Measurements from ENCODE around the gene AAK1. TPM values are rescaled to one million over a fixed set of nuclear protein-coding genes. Genes with fewer than 3 reads are reported as not detected.

The AAK1 gene
- total and polyA plus RNA-seq, 10 of the 15 experiments (the other 5 are each of a cell fraction or from before 2014, with no cell fraction given): 2.9 to 41.4 (median 17.5) TPM

- no TSS peak for BruUV-seq (replicated peaks)
- H4K20me1 ChIP-seq (ENCODE audit: control insufficient read depth, insufficient read depth): no peaks in the 10 kb centered on the region
- H3K9ac ChIP-seq (ENCODE audit: control insufficient read depth, insufficient read depth, low read length): no peak overlapping the region
- H2AFZ ChIP-seq (ENCODE audit: control insufficient read depth, low read depth, low read length): no peak overlapping the region
- no peaks in the 10 kb centered on the region for H3K79me2 ChIP-seq (ENCODE audit: control insufficient read depth, insufficient read depth, low read length)
- H3K4me3 ChIP-seq: no peak overlapping the region
- in situ Hi-C loops (cut with MboI) (no loop called here), intact Hi-C loops (cut with micrococcal nuclease; ENCODE audit: unreplicated experiment) (no loop called here)
- TF ChIP-seq CREB1 (IDR thresholded peaks at IDR 0.05; ENCODE audit: low read depth) (no peak), BCL3 (IDR thresholded peaks at IDR 0.05; ENCODE audit: borderline replicate concordance, insufficient read depth, low read depth, low read length, poor library complexity, severe bottlenecking) (peak; percentile 18)
- H3K27ac ChIP-seq (ENCODE audit: control insufficient read depth, insufficient read depth): no peak overlapping the region
- H3K9me3 ChIP-seq (replicated peaks; ENCODE audit: control insufficient read depth, insufficient read depth, low read length): no peaks in the 10 kb centered on the region
- 86% methylated on average over 7 of the region's 7 CpGs for WGBS (ENCODE audit: insufficient coverage, insufficient replicate concordance, low lambda C conversion rate, missing lambda C conversion rate)
- POLR2A ChIA-PET: interaction anchor here (0.5 kb wide), 1 partner anchor 8 kb away, joined by 4 read pairs; no protein-coding TSS in a partner anchor
- DNase-seq (ENCODE audit: low read depth, low spot score): no peak
- SMC1A ChIA-PET (ENCODE audit: uncharacterized antibody, unreplicated experiment): interaction anchor here (0.8 to 0.9 kb wide), 2 partner anchors 10 to 133 kb away, joined by 3 to 4 read pairs; no protein-coding TSS in a partner anchor
- RAD21 ChIA-PET (ENCODE audit: unreplicated experiment): no interaction called here
- peaks cover 3% of the 10 kb centered on the region; the same call in 1 of the 2 replicates for H3K4me1 ChIP-seq (ENCODE audit: control insufficient read depth, insufficient read depth, low read length)
- peak; percentile 31 for FAIRE-seq
- CTCF ChIA-PET: interaction anchor here (1.0 to 1.8 kb wide), 3 partner anchors 56 to 205 kb away, joined by 3 to 4 read pairs (median 3); no protein-coding TSS in a partner anchor
- H3K27me3 ChIP-seq (replicated peaks in 1 of 2; ENCODE audit: control insufficient read depth in 2 of 2, insufficient read depth in 2 of 2, low read length in 1 of 2): no peaks in the 10 kb centered on the region
- peaks cover 6 to 19% of the 10 kb centered on the region in 2 experiments for H3K36me3 ChIP-seq (ENCODE audit: control insufficient read depth in 2 of 2, insufficient read depth in 2 of 2, low read length in 1 of 2)
- H3K4me2 ChIP-seq (ENCODE audit: control insufficient read depth, insufficient read depth): no peak overlapping the region
- no peak for ATAC-seq
Measured at GRCh38 chr2:69509011-69509749, 134.4 kb downstream of the AAK1 start.

- no peak for ATAC-seq
- WGBS (ENCODE audit: insufficient coverage, insufficient replicate concordance, low lambda C conversion rate, missing lambda C conversion rate): 98% methylated on average over 6 of the region's 6 CpGs
- H3K9me3 ChIP-seq (replicated peaks; ENCODE audit: control insufficient read depth, insufficient read depth, low read length): no peaks in the 10 kb centered on the region
- in situ Hi-C loops (cut with MboI) (no loop called here), intact Hi-C loops (cut with micrococcal nuclease; ENCODE audit: unreplicated experiment) (no loop called here)
- H3K36me3 ChIP-seq (ENCODE audit: control insufficient read depth in 2 of 2, insufficient read depth in 2 of 2, low read length in 1 of 2): peaks cover 4 to 13% of the 10 kb centered on the region in 2 experiments; a peak in 3 of 4 replicates
- SMC1A ChIA-PET (ENCODE audit: uncharacterized antibody, unreplicated experiment): interaction anchor here (1.0 to 1.5 kb wide), 2 partner anchors 11 to 129 kb away, joined by 3 read pairs; no protein-coding TSS in a partner anchor
- POLR2A ChIA-PET: no interaction called here
- no peaks in the 10 kb centered on the region for H3K27me3 ChIP-seq (replicated peaks in 1 of 2; ENCODE audit: control insufficient read depth in 2 of 2, insufficient read depth in 2 of 2, low read length in 1 of 2)
- H3K4me1 ChIP-seq (ENCODE audit: control insufficient read depth, insufficient read depth, low read length): peaks cover 3% of the 10 kb centered on the region; the same call in 1 of the 2 replicates
- no peak overlapping the region for H2AFZ ChIP-seq (ENCODE audit: control insufficient read depth, low read depth, low read length)
- no peaks in the 10 kb centered on the region for H3K79me2 ChIP-seq (ENCODE audit: control insufficient read depth, insufficient read depth, low read length)
- no peak for DNase-seq (ENCODE audit: low read depth, low spot score)
- BruUV-seq (replicated peaks): no TSS peak
- H3K4me3 ChIP-seq: no peak overlapping the region
- RAD21 ChIA-PET (ENCODE audit: unreplicated experiment): no interaction called here
- no peak overlapping the region for H3K27ac ChIP-seq (ENCODE audit: control insufficient read depth, insufficient read depth)
- no peak for FAIRE-seq
- H3K4me2 ChIP-seq (ENCODE audit: control insufficient read depth, insufficient read depth): no peak overlapping the region
- H3K9ac ChIP-seq (ENCODE audit: control insufficient read depth, insufficient read depth, low read length): no peak overlapping the region
- no peaks in the 10 kb centered on the region for H4K20me1 ChIP-seq (ENCODE audit: control insufficient read depth, insufficient read depth)
- CTCF ChIA-PET: no interaction called here
- TF ChIP-seq MAX (IDR thresholded peaks at IDR 0.05; ENCODE audit: low read depth, low read length): no peak
- TF ChIP-seq ZBTB4 (CRISPR knock-in tag; IDR thresholded peaks at IDR 0.05): no peak
- TF ChIP-seq LARP7 (IDR thresholded peaks at IDR 0.05): no peak
- no peak for TF ChIP-seq PAX5 (IDR thresholded peaks at IDR 0.05; ENCODE audit: borderline replicate concordance, low read depth, low read length)
- no peak for TF ChIP-seq MEF2A (IDR thresholded peaks at IDR 0.05; ENCODE audit: insufficient read depth, low read depth, low read length)
- no peak for TF ChIP-seq SUPT20H (IDR thresholded peaks at IDR 0.05; ENCODE audit: borderline replicate concordance, control insufficient read depth, low read depth, low read length)
Measured at GRCh38 chr2:69505710-69506109, 137.8 kb downstream of the AAK1 start.

Data from GM12878 (cell line).